HL-60 (cell line): ENCODE data around the gene GAS2.

Source experiments
- DNase-seq, 2 experiments: peaks; one replicate each; pipeline ENCODE4 v3.0.0-alpha.2; 2010 to 2020; ENCODE audit warnings: low read depth in 1 of 2, low spot score in 1 of 2
- H3K27ac ChIP-seq: fragments of 250-450 bp; sonication (Bioruptor Pico); replicated peaks from 2 replicates; pipeline ENCODE4 v1.5.1; 2020; ENCODE audit warnings: mild to moderate bottlenecking, moderate library complexity
- H3K27me3 ChIP-seq: fragments of 250-450 bp; sonication (Bioruptor Pico); 2 replicates; pipeline ENCODE4 v1.5.1; 2021; ENCODE audit warnings: mild to moderate bottlenecking, moderate library complexity; ENCODE audit not compliant: insufficient read depth, poor library complexity, severe bottlenecking
- H3K4me3 ChIP-seq: replicated peaks from 2 replicates; pipeline ENCODE4 v1.5.1; 2011; ENCODE audit warnings: mild to moderate bottlenecking, control low read depth, low read length; ENCODE audit not compliant: insufficient read depth
- GABPA ChIP-seq: IDR thresholded peaks from 2 replicates; pipeline ENCODE4 v1.6.1; 2012; ENCODE audit warnings: low read depth
- POLR2AphosphoS5 ChIP-seq: IDR thresholded peaks from 2 replicates; pipeline ENCODE4 v1.6.1; 2012; ENCODE audit warnings: low read depth
- SPI1 ChIP-seq: IDR thresholded peaks from 2 replicates; pipeline ENCODE4 v1.6.1; 2012; ENCODE audit warnings: low read depth, mild to moderate bottlenecking, borderline replicate concordance
- TF ChIP-seq, protein P1 (sequence below): IDR thresholded peaks from one replicate; pipeline ENCODE4 v1.5.1; 2011; ENCODE audit warnings: low read length, control low read depth, inconsistent platforms; ENCODE audit not compliant: insufficient read depth
- TF ChIP-seq, protein P2 (sequence below): IDR thresholded peaks from 2 replicates; pipeline ENCODE4 v1.6.1; 2012; ENCODE audit warnings: low read depth; ENCODE audit not compliant: insufficient replicate concordance

GAS2 gene

DNA sequence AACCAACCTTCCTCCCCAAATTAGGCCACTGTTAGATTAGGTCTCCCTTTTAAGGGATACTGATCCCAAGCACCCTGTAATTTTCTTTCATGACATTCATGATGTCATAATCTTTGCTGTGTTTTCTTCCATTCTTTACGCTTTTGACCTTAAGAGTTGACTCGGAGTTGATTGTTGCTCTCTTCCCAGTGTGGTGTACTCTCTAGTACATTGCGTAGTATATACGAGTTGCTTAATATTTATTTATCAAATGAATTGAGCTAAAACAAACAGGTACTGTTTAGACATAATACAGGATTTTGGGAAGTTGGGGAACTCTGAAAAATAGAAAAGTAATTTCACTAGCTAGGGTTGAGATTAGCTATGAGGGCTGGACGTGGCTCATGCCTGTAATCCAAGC lies 113.4 kb downstream of the GAS2 start:
- H3K27me3 ChIP-seq = peaks cover 5% of the 10 kb centered on the region
- DNase-seq = no peak

DNA sequence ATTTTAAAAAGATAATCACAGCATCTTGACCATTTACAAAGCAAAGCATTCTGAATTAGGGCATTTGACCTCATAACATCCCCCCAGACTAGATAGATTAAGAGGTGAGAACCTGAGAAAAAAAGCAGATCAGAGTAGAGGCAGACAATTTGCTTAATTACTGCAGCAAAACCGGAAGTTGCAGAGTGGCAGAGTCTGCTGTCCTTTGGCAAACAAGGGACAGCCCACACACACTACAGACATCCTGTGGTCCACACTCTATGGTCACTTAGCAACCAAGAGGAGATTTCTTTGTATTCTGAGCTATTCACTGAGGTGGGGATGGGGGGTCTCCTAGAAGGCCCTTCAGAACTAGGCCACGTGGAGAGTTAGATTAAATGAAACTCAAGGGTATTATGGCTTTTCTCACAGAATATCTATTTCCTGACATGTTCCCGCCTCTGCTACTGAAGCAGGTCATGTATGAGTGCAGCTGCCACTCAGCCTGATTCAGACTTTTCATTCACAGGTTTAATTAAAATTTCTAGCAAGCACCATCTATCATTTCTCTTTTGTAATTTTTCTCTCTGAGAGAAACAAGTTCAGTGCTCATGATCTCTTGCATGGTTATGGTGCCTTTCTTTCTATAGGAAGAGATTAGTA lies 114.7 kb downstream of the GAS2 start:
- TF ChIP-seq, protein P1, sequence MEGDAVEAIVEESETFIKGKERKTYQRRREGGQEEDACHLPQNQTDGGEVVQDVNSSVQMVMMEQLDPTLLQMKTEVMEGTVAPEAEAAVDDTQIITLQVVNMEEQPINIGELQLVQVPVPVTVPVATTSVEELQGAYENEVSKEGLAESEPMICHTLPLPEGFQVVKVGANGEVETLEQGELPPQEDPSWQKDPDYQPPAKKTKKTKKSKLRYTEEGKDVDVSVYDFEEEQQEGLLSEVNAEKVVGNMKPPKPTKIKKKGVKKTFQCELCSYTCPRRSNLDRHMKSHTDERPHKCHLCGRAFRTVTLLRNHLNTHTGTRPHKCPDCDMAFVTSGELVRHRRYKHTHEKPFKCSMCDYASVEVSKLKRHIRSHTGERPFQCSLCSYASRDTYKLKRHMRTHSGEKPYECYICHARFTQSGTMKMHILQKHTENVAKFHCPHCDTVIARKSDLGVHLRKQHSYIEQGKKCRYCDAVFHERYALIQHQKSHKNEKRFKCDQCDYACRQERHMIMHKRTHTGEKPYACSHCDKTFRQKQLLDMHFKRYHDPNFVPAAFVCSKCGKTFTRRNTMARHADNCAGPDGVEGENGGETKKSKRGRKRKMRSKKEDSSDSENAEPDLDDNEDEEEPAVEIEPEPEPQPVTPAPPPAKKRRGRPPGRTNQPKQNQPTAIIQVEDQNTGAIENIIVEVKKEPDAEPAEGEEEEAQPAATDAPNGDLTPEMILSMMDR = no peak
- TF ChIP-seq SPI1 (no peak), POLR2AphosphoS5 (no peak), GABPA (no peak)
- TF ChIP-seq, protein P2, sequence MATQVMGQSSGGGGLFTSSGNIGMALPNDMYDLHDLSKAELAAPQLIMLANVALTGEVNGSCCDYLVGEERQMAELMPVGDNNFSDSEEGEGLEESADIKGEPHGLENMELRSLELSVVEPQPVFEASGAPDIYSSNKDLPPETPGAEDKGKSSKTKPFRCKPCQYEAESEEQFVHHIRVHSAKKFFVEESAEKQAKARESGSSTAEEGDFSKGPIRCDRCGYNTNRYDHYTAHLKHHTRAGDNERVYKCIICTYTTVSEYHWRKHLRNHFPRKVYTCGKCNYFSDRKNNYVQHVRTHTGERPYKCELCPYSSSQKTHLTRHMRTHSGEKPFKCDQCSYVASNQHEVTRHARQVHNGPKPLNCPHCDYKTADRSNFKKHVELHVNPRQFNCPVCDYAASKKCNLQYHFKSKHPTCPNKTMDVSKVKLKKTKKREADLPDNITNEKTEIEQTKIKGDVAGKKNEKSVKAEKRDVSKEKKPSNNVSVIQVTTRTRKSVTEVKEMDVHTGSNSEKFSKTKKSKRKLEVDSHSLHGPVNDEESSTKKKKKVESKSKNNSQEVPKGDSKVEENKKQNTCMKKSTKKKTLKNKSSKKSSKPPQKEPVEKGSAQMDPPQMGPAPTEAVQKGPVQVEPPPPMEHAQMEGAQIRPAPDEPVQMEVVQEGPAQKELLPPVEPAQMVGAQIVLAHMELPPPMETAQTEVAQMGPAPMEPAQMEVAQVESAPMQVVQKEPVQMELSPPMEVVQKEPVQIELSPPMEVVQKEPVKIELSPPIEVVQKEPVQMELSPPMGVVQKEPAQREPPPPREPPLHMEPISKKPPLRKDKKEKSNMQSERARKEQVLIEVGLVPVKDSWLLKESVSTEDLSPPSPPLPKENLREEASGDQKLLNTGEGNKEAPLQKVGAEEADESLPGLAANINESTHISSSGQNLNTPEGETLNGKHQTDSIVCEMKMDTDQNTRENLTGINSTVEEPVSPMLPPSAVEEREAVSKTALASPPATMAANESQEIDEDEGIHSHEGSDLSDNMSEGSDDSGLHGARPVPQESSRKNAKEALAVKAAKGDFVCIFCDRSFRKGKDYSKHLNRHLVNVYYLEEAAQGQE = no peak
- Histone ChIP-seq H3K27ac (no peak overlapping the region), H3K27me3 (peaks cover 5% of the 10 kb centered on the region), H3K4me3 (no peak overlapping the region)
- no peak for DNase-seq

More for the DNA sequence above, 113.4 kb downstream of the GAS2 start:
- H3K27ac ChIP-seq = no peak overlapping the region
- TF ChIP-seq, protein P1 = no peak
- TF ChIP-seq GABPA (no peak), POLR2AphosphoS5 (no peak), SPI1 (no peak)
- TF ChIP-seq, protein P2 = no peak
- H3K4me3 ChIP-seq = no peak overlapping the region

DNA sequence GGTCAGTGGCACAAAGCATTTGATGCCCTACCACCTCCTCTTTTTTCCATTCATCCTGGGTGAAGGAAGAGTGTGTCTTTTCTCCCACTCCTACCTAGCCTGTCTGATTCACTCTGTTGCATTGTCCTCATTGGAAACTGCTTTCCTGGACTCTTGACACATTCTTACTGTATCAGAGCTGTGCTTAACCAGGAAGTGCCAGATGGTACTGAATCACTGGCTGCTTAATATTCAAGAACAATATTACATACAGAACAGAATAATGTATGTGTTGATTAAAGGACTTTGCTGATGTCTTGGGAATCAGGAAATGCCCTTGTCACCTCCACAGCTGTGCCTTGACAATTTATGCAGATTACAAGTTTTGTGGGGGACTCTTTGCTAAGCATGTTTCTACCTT lies 118.8 kb downstream of the GAS2 start:
- DNase-seq = no peak
- Histone ChIP-seq H3K27me3 (no peaks in the 10 kb centered on the region), H3K27ac (no peak overlapping the region), H3K4me3 (no peak overlapping the region)
- TF ChIP-seq GABPA (no peak), SPI1 (no peak), POLR2AphosphoS5 (no peak)
- TF ChIP-seq, protein P2 = no peak
- TF ChIP-seq, protein P1 = no peak
